ENCODE data around the gene JAKMIP2. TPM values are rescaled to one million over a fixed set of nuclear protein-coding genes. Genes with fewer than 3 reads are reported as not detected.
"Not testable (repeated sequence)": the region's sequence is repeated elsewhere in the genome, so short reads cannot be mapped to it uniquely, and the experiment has no call there.

JAKMIP2 gene
- total and polyA plus RNA-seq, 8 donors, result 0.73 to 11.7 (median 8.1) TPM

DNA sequence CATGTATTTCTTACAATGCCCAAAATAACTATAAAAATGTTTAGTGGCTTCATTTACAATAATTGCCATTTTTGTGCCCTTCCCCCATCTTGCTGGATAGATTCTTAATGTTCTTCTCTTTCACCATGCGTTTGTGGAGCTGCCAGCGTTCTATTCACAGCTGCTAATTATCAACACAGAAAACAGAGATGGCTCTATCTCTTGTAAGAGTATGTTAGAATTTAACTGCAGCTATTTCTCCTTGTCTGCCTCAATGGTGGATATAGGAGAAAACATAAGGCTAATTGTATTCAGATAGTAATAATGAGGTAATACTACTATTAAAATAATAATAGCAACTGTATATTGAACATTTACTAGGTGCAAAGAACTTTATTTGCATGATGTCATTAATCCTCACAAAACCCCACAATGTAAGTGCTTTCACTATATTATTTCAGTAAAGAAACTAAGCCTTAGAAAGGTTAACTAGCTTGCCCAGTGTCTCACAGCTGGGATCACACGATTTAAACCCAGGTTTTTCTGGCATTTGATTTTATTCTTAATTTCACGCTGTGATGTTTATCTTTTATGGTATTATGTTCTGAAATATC, 50.1 kb downstream of the JAKMIP2 start:
- H3K36me3 ChIP-seq, result no peaks in the 10 kb centered on the region
- H3K27ac ChIP-seq, result no peak overlapping the region
- no peak overlapping the region for H3K4me3 ChIP-seq
- H3K4me1 ChIP-seq, result no peaks in the 10 kb centered on the region
- DNase-seq (no peak), ATAC-seq (no peak)
- intact Hi-C loops (cut with DNase I), result no loop called here
- TF ChIP-seq, protein P1, sequence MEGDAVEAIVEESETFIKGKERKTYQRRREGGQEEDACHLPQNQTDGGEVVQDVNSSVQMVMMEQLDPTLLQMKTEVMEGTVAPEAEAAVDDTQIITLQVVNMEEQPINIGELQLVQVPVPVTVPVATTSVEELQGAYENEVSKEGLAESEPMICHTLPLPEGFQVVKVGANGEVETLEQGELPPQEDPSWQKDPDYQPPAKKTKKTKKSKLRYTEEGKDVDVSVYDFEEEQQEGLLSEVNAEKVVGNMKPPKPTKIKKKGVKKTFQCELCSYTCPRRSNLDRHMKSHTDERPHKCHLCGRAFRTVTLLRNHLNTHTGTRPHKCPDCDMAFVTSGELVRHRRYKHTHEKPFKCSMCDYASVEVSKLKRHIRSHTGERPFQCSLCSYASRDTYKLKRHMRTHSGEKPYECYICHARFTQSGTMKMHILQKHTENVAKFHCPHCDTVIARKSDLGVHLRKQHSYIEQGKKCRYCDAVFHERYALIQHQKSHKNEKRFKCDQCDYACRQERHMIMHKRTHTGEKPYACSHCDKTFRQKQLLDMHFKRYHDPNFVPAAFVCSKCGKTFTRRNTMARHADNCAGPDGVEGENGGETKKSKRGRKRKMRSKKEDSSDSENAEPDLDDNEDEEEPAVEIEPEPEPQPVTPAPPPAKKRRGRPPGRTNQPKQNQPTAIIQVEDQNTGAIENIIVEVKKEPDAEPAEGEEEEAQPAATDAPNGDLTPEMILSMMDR (IDR thresholded peaks at IDR 0.05), result no peak
- no peaks in the 10 kb centered on the region for H3K27me3 ChIP-seq
- no peaks in the 10 kb centered on the region for H3K9me3 ChIP-seq

GRCh38 chr5:147731431-147732290, 50.9 kb downstream of the JAKMIP2 start:
- no peak overlapping the region for H3K27ac ChIP-seq
- no peak overlapping the region for H3K4me3 ChIP-seq
- H3K4me1 ChIP-seq, result no peaks in the 10 kb centered on the region
- no peaks in the 10 kb centered on the region for H3K27me3 ChIP-seq
- intact Hi-C loops (cut with DNase I), result no loop called here
- H3K36me3 ChIP-seq, result no peaks in the 10 kb centered on the region
- ATAC-seq (no peak), DNase-seq (no peak)
- TF ChIP-seq, protein P1 (IDR thresholded peaks at IDR 0.05), result no peak
- no peaks in the 10 kb centered on the region for H3K9me3 ChIP-seq

GRCh38 chr5:147727200-147727599, 55.3 kb downstream of the JAKMIP2 start:
- DNase-seq (no peak), ATAC-seq (no peak)
- TF ChIP-seq, protein P1 (IDR thresholded peaks at IDR 0.05), result no peak
- H3K27ac ChIP-seq, result no peak overlapping the region
- no peak overlapping the region for H3K4me3 ChIP-seq
- H3K36me3 ChIP-seq, result no peaks in the 10 kb centered on the region
- no peaks in the 10 kb centered on the region for H3K9me3 ChIP-seq
- no peaks in the 10 kb centered on the region for H3K27me3 ChIP-seq
- H3K4me1 ChIP-seq, result no peaks in the 10 kb centered on the region
- intact Hi-C loops (cut with DNase I), result no loop called here

DNA sequence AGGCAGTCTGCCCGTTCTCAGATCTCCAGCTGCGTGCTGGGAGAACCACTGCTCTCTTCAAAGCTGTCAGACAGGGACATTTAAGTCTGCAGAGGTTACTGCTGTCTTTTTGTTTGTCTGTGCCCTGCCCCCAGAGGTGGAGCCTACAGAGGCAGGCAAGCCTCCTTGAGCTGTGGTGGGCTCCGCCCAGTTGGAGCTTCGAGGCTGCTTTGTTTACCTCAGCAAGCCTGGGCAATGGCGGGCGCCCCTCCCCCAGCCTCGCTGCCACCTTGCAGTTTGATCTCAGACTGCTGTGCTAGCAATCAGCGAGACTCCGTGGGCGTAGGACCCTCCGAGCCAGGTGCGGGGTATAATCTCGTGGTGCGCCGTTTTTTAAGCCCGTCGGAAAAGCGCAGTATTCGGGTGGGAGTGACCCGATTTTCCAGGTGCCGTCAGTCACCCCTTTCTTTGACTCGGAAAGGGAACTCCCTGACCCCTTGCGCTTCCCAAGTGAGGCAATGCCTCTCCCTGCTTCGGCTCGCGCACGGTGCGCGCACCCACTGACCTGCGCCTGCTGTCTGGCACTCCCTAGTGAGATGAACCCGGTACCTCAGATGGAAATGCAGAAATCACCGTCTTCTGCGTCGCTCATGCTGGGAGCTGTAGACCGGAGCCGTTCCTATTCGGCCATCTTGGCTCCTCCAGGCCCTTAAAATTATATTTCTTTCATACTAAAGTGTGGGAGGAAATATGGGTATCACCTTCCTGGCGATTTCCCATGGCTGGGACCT, 61.2 kb downstream of the JAKMIP2 start:
- H3K27ac ChIP-seq; H3K9me3 ChIP-seq; intact Hi-C loops (cut with DNase I); H3K4me3 ChIP-seq; H3K27me3 ChIP-seq; H3K36me3 ChIP-seq; ATAC-seq; H3K4me1 ChIP-seq: not testable (repeated sequence)
- peak in 1 of 4 donors; percentile 33 for DNase-seq

DNA sequence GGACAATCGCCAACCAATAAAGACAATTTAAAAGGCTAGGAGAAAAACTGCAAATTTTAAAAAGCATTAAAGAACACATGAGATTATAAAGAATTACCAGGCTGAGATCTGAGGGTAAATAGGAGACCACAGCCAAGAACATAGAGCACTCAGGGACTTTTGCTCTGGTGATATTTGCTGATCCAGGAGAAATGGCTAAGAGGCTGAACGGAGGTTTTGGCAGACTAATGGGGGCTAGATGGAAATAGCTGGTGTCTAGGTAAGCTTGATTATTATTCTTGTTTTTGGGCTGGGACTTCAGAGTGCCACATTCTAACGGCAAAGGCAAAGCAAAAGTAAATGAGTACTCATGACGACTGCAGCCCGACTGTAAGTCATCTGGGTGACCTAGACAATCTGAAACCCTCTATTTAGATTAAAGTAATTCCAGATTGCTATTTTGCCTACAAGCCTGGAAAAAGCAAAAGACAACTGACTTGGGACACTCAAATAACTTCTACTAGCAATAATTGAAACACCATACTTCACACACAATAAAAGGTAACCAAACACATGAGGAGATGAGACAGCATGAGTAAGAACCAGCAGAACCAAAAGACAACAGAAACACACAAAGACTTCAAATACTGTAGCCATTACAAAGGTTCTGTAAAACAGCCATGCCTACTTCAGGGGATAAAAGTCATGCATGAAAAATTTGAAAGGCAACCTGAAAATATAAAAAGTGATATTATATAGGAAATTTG, 68.8 kb downstream of the JAKMIP2 start:
- no peak for ATAC-seq
- Histone ChIP-seq H3K27me3 (no peaks in the 10 kb centered on the region), H3K27ac (no peak overlapping the region), H3K4me3 (no peak overlapping the region), H3K36me3 (no peaks in the 10 kb centered on the region), H3K4me1 (no peaks in the 10 kb centered on the region), H3K9me3 (no peaks in the 10 kb centered on the region)
- TF ChIP-seq, protein P1 (IDR thresholded peaks at IDR 0.05), result no peak
- intact Hi-C loops (cut with DNase I), result no loop called here
- DNase-seq, result no peak

All from left lung (tissue), 10 donors.